SK-N-MC (cell line): ENCODE measurements around the gene TMEM121.

Source experiments
- EZH2 ChIP-seq: fragments of 200-600 bp; sonication (generic); IDR thresholded peaks from one replicate; pipeline ENCODE4 v1.6.1; 2017; ENCODE audit warnings: antibody characterized with exemption
- FOXP2 ChIP-seq: optimal IDR thresholded peaks from 2 replicates; pipeline ENCODE3; 2011; ENCODE audit warnings: mild to moderate bottlenecking, moderate library complexity; ENCODE audit not compliant: insufficient read depth; ENCODE audit errors: extremely low read length, control extremely low read depth
- POLR2AphosphoS5 ChIP-seq: IDR thresholded peaks from 2 replicates; pipeline ENCODE4 v1.6.1; 2012; ENCODE audit warnings: mild to moderate bottlenecking, low read depth, low read length, borderline replicate concordance

- TF ChIP-seq EZH2 (no peak), POLR2AphosphoS5 (no peak), FOXP2 (no peak)
Measured at GRCh38 chr14:105508069-105508468, 18.3 kb upstream of the TMEM121 start.
